HepG2 (cell line): ENCODE measurements around the gene PRMT6. TPM values are rescaled to one million over a fixed set of nuclear protein-coding genes. Genes with fewer than 3 reads are reported as not detected.

Experiments
- ARNT2 ChIP-seq: sonication (generic); formaldehyde crosslinking; IDR thresholded peaks from 2 replicates; pipeline ENCODE4 v1.8.0; 2022; ENCODE audit warnings: mild to moderate bottlenecking, low read depth, missing genetic modification reagents, moderate library complexity
- ETV5 ChIP-seq: IDR thresholded peaks from 2 replicates; pipeline ENCODE4 v1.6.1; 2018; ENCODE audit warnings: missing biosample characterization, missing genetic modification reagents, inconsistent platforms, borderline replicate concordance
- IRF1 ChIP-seq: sonication (generic); formaldehyde crosslinking; IDR thresholded peaks from 2 replicates; pipeline ENCODE4 v1.4.0; 2020; ENCODE audit warnings: low read depth, mild to moderate bottlenecking, missing genetic modification reagents
- KDM1A ChIP-seq: IDR thresholded peaks from 2 replicates; pipeline ENCODE4 v1.6.1; 2016; ENCODE audit warnings: missing compliant biosample characterization
- KDM2A ChIP-seq: sonication (generic); formaldehyde crosslinking; IDR thresholded peaks from 2 replicates; pipeline ENCODE4 v1.4.0; 2020; ENCODE audit warnings: low read depth, missing genetic modification reagents, borderline replicate concordance
- NFKB2 ChIP-seq: sonication (generic); formaldehyde crosslinking; IDR thresholded peaks from 2 replicates; pipeline ENCODE4 v1.4.0; 2020; ENCODE audit warnings: missing genetic modification reagents, borderline replicate concordance
- SMYD3 ChIP-seq: sonication (generic); formaldehyde crosslinking; IDR thresholded peaks from 2 replicates; pipeline ENCODE4 v1.8.1; 2023; ENCODE audit warnings: mild to moderate bottlenecking, missing genetic modification reagents
- TEF ChIP-seq: sonication (generic); formaldehyde crosslinking; IDR thresholded peaks from 2 replicates; pipeline ENCODE4 v1.5.0; 2020; ENCODE audit warnings: missing genetic modification reagents
- ZBTB37 ChIP-seq: sonication (generic); formaldehyde crosslinking; IDR thresholded peaks from 2 replicates; pipeline ENCODE4 v1.4.0; 2020; ENCODE audit warnings: mild to moderate bottlenecking, missing genetic modification reagents
- ZFP37 ChIP-seq: sonication (generic); formaldehyde crosslinking; IDR thresholded peaks from 2 replicates; pipeline ENCODE4 v1.4.0; 2020; ENCODE audit warnings: missing genetic modification reagents, borderline replicate concordance
- ZFP90 ChIP-seq: sonication (generic); formaldehyde crosslinking; IDR thresholded peaks from 2 replicates; pipeline ENCODE4 v1.8.0; 2022; ENCODE audit warnings: missing genetic modification reagents, mild to moderate bottlenecking, inconsistent platforms, borderline replicate concordance
- ZFP91 ChIP-seq: sonication (generic); formaldehyde crosslinking; IDR thresholded peaks from 2 replicates; pipeline ENCODE4 v1.9.0; 2022; ENCODE audit warnings: missing genetic modification reagents, mild to moderate bottlenecking, borderline replicate concordance
- ZKSCAN8 ChIP-seq: IDR thresholded peaks from 2 replicates; pipeline ENCODE4 v1.6.1; 2016; ENCODE audit warnings: borderline replicate concordance, missing genetic modification reagents, missing compliant biosample characterization
- ZNF34 ChIP-seq: sonication (generic); formaldehyde crosslinking; IDR thresholded peaks from 2 replicates; pipeline ENCODE4 v1.4.0; 2020; ENCODE audit warnings: mild to moderate bottlenecking, missing genetic modification reagents, borderline replicate concordance
- ZNF547 ChIP-seq: sonication (generic); formaldehyde crosslinking; IDR thresholded peaks from 2 replicates; pipeline ENCODE4 v1.5.1; 2020; ENCODE audit warnings: mild to moderate bottlenecking, missing genetic modification reagents
- ZNF556 ChIP-seq: sonication (generic); formaldehyde crosslinking; IDR thresholded peaks from 2 replicates; pipeline ENCODE4 v1.4.0; 2020; ENCODE audit warnings: mild to moderate bottlenecking, missing genetic modification reagents, borderline replicate concordance
- ZNF766 ChIP-seq: sonication (generic); formaldehyde crosslinking; IDR thresholded peaks from 2 replicates; pipeline ENCODE4 v1.5.0; 2020; ENCODE audit warnings: missing genetic modification reagents, borderline replicate concordance
- ZNF770 ChIP-seq: sonication (generic); formaldehyde crosslinking; IDR thresholded peaks from 2 replicates; pipeline ENCODE4 v1.5.0; 2020; ENCODE audit warnings: mild to moderate bottlenecking, missing genetic modification reagents
- ZNF816 ChIP-seq: sonication (generic); formaldehyde crosslinking; IDR thresholded peaks from 2 replicates; pipeline ENCODE4 v1.8.0; 2022; ENCODE audit warnings: missing genetic modification reagents, mild to moderate bottlenecking, borderline replicate concordance
- ZNF891 ChIP-seq: sonication (generic); formaldehyde crosslinking; IDR thresholded peaks from 2 replicates; pipeline ENCODE4 v1.5.0; 2020; ENCODE audit warnings: mild to moderate bottlenecking, missing genetic modification reagents
- polyA plus RNA-seq, 8 experiments: library from polyadenylated mRNA; depleted of rRNA in 3 of 8; stranded (reverse) in 7 of 8; unstranded in 1 of 8; fragments of >200 nt; fragmentation: Illumina TruSeq in 4 of 8; extraction: Trizol in 4 of 8; gene quantifications; 2 replicates each; pipeline versions ENCODE4 v1.2.1 to v1.2.3, GENCODE V29; 2011 to 2016; ENCODE audit warnings: low read depth in 4 of 8, missing spikeins in 1 of 8, mixed read lengths in 1 of 8; ENCODE audit not compliant: insufficient read depth in 1 of 8
- total RNA-seq, 5 experiments: library from RNA; depleted of rRNA; stranded (reverse); fragments of >200 nt; fragmentation: Illumina TruSeq; extraction: Trizol; gene quantifications; 2 replicates each; pipeline ENCODE4 v1.2.3, GENCODE V29; 2016; ENCODE audit warnings: low read depth in 1 of 5

The PRMT6 gene
- total and polyA plus RNA-seq, 2 of the 13 experiments (the other 11 are each of a cell fraction or from before 2014, with no cell fraction given), result 8.1 to 15.8 TPM

- TF ChIP-seq KDM2A (peak; percentile 25; the same call in 1 of the 2 replicates), ZNF891 (no peak), ARNT2 (peak; percentile 53; the same call in 1 of the 2 replicates), ZNF547 (CRISPR knock-in tag) (peak; percentile 27; the same call in 1 of the 2 replicates), IRF1 (CRISPR knock-in tag) (no peak), ZNF766 (no peak), KDM1A (CRISPR knock-in tag) (no peak), TEF (0 out of 2 replicates have a peak, but pooled peaks have one; percentile 13), ZNF816 (CRISPR knock-in tag) (no peak), SMYD3 (CRISPR knock-in tag) (no peak), NFKB2 (peak; percentile 32; the same call in 1 of the 2 replicates), ZNF556 (CRISPR knock-in tag) (no peak), ZFP90 (CRISPR knock-in tag) (peak; percentile 8; the same call in 1 of the 2 replicates), ETV5 (CRISPR knock-in tag) (peak; percentile 41; the same call in 1 of the 2 replicates), ZFP91 (CRISPR knock-in tag) (peak; percentile 73; the same call in 1 of the 2 replicates), ZNF34 (0 out of 2 replicates have a peak, but pooled peaks have one; percentile 12), ZNF770 (no peak), ZBTB37 (CRISPR knock-in tag) (no peak), ZFP37 (CRISPR knock-in tag) (no peak), ZKSCAN8 (CRISPR knock-in tag) (no peak)
Measured at GRCh38 chr1:107057197-107058133, 991 bp downstream of the PRMT6 start (continued).
